ENCODE results near the gene FAM120A.

The FAM120A gene

GRCh38 chr9:93566408-93567270 is 115.2 kb downstream of the FAM120A start:
- Mint-ChIP-seq H3K9me3 (no peaks in the 10 kb centered on the region), H3K27ac (peak overlapping the region; percentile 93), H3K4me1 (peaks cover 45% of the 10 kb centered on the region), H3K4me3 (peak overlapping the region; percentile 91), H3K36me3 (peaks cover 45% of the 10 kb centered on the region), H3K27me3 (no peaks in the 10 kb centered on the region)
- ATAC-seq, result peak; percentile 98

- ATAC-seq, result no peak
- peak overlapping the region; percentile 93 for H3K27ac Mint-ChIP-seq
- peaks cover 37% of the 10 kb centered on the region for H3K36me3 Mint-ChIP-seq
- H3K9me3 Mint-ChIP-seq, result no peaks in the 10 kb centered on the region
- no peaks in the 10 kb centered on the region for H3K27me3 Mint-ChIP-seq
- H3K4me1 Mint-ChIP-seq, result peaks cover 45% of the 10 kb centered on the region
- peak overlapping the region; percentile 91 for H3K4me3 Mint-ChIP-seq
Measured at GRCh38 chr9:93567271-93567959, 115.9 kb downstream of the FAM120A start.

GRCh38 chr9:93568169-93568568 is 116.7 kb downstream of the FAM120A start:
- H3K27me3 Mint-ChIP-seq, result no peaks in the 10 kb centered on the region
- ATAC-seq, result no peak
- H3K27ac Mint-ChIP-seq, result no peak overlapping the region
- H3K9me3 Mint-ChIP-seq, result no peaks in the 10 kb centered on the region
- H3K4me1 Mint-ChIP-seq, result peaks cover 45% of the 10 kb centered on the region
- peaks cover 30% of the 10 kb centered on the region for H3K36me3 Mint-ChIP-seq
- no peak overlapping the region for H3K4me3 Mint-ChIP-seq

- Mint-ChIP-seq H3K4me1 (peaks cover 44% of the 10 kb centered on the region), H3K4me3 (no peak overlapping the region)
- ATAC-seq, result no peak
Measured at GRCh38 chr9:93569621-93570174, 118.2 kb downstream of the FAM120A start.

GRCh38 chr9:93572221-93572620 is 120.7 kb downstream of the FAM120A start:
- Mint-ChIP-seq H3K36me3 (peaks cover 7% of the 10 kb centered on the region), H3K4me3 (no peak overlapping the region), H3K27me3 (no peaks in the 10 kb centered on the region), H3K4me1 (peaks cover 36% of the 10 kb centered on the region), H3K27ac (no peak overlapping the region), H3K9me3 (no peaks in the 10 kb centered on the region)
- ATAC-seq, result no peak

More at GRCh38 chr9:93569621-93570174, 118.2 kb downstream of the FAM120A start:
- H3K27me3 Mint-ChIP-seq, result no peaks in the 10 kb centered on the region
- H3K9me3 Mint-ChIP-seq, result no peaks in the 10 kb centered on the region
- H3K27ac Mint-ChIP-seq, result no peak overlapping the region
- H3K36me3 Mint-ChIP-seq, result peaks cover 15% of the 10 kb centered on the region

GRCh38 chr9:93572636-93573515 is 121.4 kb downstream of the FAM120A start:
- H3K27ac Mint-ChIP-seq, result no peak overlapping the region
- ATAC-seq, result no peak
- H3K36me3 Mint-ChIP-seq, result peaks cover 7% of the 10 kb centered on the region
- no peaks in the 10 kb centered on the region for H3K9me3 Mint-ChIP-seq
- no peaks in the 10 kb centered on the region for H3K27me3 Mint-ChIP-seq
- peaks cover 35% of the 10 kb centered on the region for H3K4me1 Mint-ChIP-seq
- H3K4me3 Mint-ChIP-seq, result no peak overlapping the region

- H3K4me3 Mint-ChIP-seq, result no peak overlapping the region
- H3K27me3 Mint-ChIP-seq, result no peaks in the 10 kb centered on the region
- H3K27ac Mint-ChIP-seq, result no peak overlapping the region
- H3K9me3 Mint-ChIP-seq, result no peaks in the 10 kb centered on the region
- no peak for ATAC-seq
- peaks cover 7% of the 10 kb centered on the region for H3K36me3 Mint-ChIP-seq
- peaks cover 41% of the 10 kb centered on the region for H3K4me1 Mint-ChIP-seq
Measured at GRCh38 chr9:93573516-93573828, 122.0 kb downstream of the FAM120A start.

GRCh38 chr9:93574091-93574899 is 122.8 kb downstream of the FAM120A start:
- H3K27ac Mint-ChIP-seq, result peak overlapping the region; percentile 91
- no peaks in the 10 kb centered on the region for H3K9me3 Mint-ChIP-seq
- H3K4me3 Mint-ChIP-seq, result no peak overlapping the region
- peaks cover 46% of the 10 kb centered on the region for H3K4me1 Mint-ChIP-seq
- no peaks in the 10 kb centered on the region for H3K27me3 Mint-ChIP-seq
- no peak for ATAC-seq
- H3K36me3 Mint-ChIP-seq, result peaks cover 7% of the 10 kb centered on the region

GRCh38 chr9:93574900-93575795 is 123.7 kb downstream of the FAM120A start:
- no peak for ATAC-seq
- Mint-ChIP-seq H3K4me3 (peak overlapping the region; percentile 82), H3K4me1 (peaks cover 49% of the 10 kb centered on the region), H3K27me3 (no peaks in the 10 kb centered on the region), H3K27ac (peak overlapping the region; percentile 91), H3K36me3 (peaks cover 7% of the 10 kb centered on the region), H3K9me3 (no peaks in the 10 kb centered on the region)

GRCh38 chr9:93575796-93576257 is 124.3 kb downstream of the FAM120A start:
- Mint-ChIP-seq H3K4me3 (peak overlapping the region; percentile 82), H3K27me3 (no peaks in the 10 kb centered on the region)
- peak; percentile 62 for ATAC-seq

GRCh38 chr9:93576258-93577077 is 125.0 kb downstream of the FAM120A start, which contains the start of gene PHF2:
Gene PHF2, plus strand, starts transcription at chr9:93576584. Its CDS starts 190 bp downstream, at chr9:93576774.
- H3K36me3 Mint-ChIP-seq, result no peaks in the 10 kb centered on the region
- peak within 1 kb of the TSS; percentile 91 for H3K27ac Mint-ChIP-seq
- H3K4me3 Mint-ChIP-seq, result peak within 1 kb of the TSS; percentile 82
- no peaks in the 10 kb centered on the region for H3K9me3 Mint-ChIP-seq
- ATAC-seq, result peak; percentile 71
- H3K4me1 Mint-ChIP-seq, result peaks cover 56% of the 10 kb centered on the region
- H3K27me3 Mint-ChIP-seq, result no peaks in the 10 kb centered on the region

More at GRCh38 chr9:93575796-93576257, 124.3 kb downstream of the FAM120A start:
- peak overlapping the region; percentile 91 for H3K27ac Mint-ChIP-seq
- no peaks in the 10 kb centered on the region for H3K36me3 Mint-ChIP-seq
- H3K9me3 Mint-ChIP-seq, result no peaks in the 10 kb centered on the region
- peaks cover 50% of the 10 kb centered on the region for H3K4me1 Mint-ChIP-seq

GRCh38 chr9:93577078-93577974 is 125.8 kb downstream of the FAM120A start:
- Mint-ChIP-seq H3K4me3 (peak overlapping the region; percentile 77), H3K4me1 (peaks cover 60% of the 10 kb centered on the region), H3K27ac (peak overlapping the region; percentile 70), H3K27me3 (no peaks in the 10 kb centered on the region), H3K36me3 (no peaks in the 10 kb centered on the region), H3K9me3 (no peaks in the 10 kb centered on the region)
- ATAC-seq, result peak; percentile 13

Data from stimulated activated memory B cell treated with anti-CD40 and anti-IgM and Interleukin-4, amounts not matched to agents 10 μg/mL and 1 μg/mL and 100 μg/mL, for 72 hours (primary cell).